ENCODE data around the gene ETFDH.
"Not testable (repeated sequence)": the region's sequence is repeated elsewhere in the genome, so short reads cannot be mapped to it uniquely, and the experiment has no call there.

The ETFDH gene

GRCh38 chr4:158724637-158725036 is 52.5 kb downstream of the ETFDH start:
- H3K27me3 ChIP-seq (ENCODE audit: control insufficient read depth in 1 of 2, insufficient read depth in 2 of 2, low read length in 2 of 2): no peaks in the 10 kb centered on the region
- peaks cover 5% of the 10 kb centered on the region for H3K36me3 ChIP-seq (ENCODE audit: insufficient read depth, low read length)
- no peaks in the 10 kb centered on the region for H3K9me3 ChIP-seq (ENCODE audit: low read length)
- H3K4me1 ChIP-seq (ENCODE audit: insufficient read depth, low read length): peaks cover 8% of the 10 kb centered on the region
- no peak overlapping the region for H3K9ac ChIP-seq (ENCODE audit: low read length)
- H3K4me3 ChIP-seq (ENCODE audit: low read depth in 1 of 2, low read length in 2 of 2): no peak overlapping the region
- no peak overlapping the region for H3K27ac ChIP-seq (ENCODE audit: low read depth, low read length)

GRCh38 chr4:158726633-158727032 is 54.5 kb downstream of the ETFDH start:
- no peaks in the 10 kb centered on the region for H3K36me3 ChIP-seq (ENCODE audit: insufficient read depth, low read length)
- no peak overlapping the region for H3K4me3 ChIP-seq (ENCODE audit: low read depth in 1 of 2, low read length in 2 of 2)
- no peaks in the 10 kb centered on the region for H3K9me3 ChIP-seq (ENCODE audit: low read length)
- H3K27ac ChIP-seq (ENCODE audit: low read depth, low read length): no peak overlapping the region
- peaks cover 8% of the 10 kb centered on the region for H3K4me1 ChIP-seq (ENCODE audit: insufficient read depth, low read length)
- no peak overlapping the region for H3K9ac ChIP-seq (ENCODE audit: low read length)
- no peaks in the 10 kb centered on the region for H3K27me3 ChIP-seq (ENCODE audit: control insufficient read depth in 1 of 2, insufficient read depth in 2 of 2, low read length in 2 of 2)

DNA sequence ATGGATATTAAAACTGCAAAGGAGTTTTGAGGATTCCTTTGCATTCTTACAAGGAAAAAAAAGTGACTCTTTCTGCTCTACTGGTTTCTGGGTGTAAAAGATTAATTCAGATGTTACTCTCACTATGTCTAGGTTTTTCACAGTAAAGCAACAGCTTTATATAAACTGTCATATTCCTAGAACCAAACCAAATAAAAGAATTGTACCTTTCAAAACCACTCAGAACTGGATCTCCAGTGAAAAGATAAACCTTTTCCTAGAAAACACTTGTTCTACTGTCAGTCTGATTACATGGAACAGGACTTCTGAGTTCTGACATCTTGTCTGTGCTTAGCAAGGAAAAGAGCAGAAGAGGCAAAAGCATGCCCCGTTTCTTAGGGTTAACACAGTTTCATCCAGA is 56.1 kb downstream of the ETFDH start:
- no peaks in the 10 kb centered on the region for H3K36me3 ChIP-seq (ENCODE audit: insufficient read depth, low read length)

DNA sequence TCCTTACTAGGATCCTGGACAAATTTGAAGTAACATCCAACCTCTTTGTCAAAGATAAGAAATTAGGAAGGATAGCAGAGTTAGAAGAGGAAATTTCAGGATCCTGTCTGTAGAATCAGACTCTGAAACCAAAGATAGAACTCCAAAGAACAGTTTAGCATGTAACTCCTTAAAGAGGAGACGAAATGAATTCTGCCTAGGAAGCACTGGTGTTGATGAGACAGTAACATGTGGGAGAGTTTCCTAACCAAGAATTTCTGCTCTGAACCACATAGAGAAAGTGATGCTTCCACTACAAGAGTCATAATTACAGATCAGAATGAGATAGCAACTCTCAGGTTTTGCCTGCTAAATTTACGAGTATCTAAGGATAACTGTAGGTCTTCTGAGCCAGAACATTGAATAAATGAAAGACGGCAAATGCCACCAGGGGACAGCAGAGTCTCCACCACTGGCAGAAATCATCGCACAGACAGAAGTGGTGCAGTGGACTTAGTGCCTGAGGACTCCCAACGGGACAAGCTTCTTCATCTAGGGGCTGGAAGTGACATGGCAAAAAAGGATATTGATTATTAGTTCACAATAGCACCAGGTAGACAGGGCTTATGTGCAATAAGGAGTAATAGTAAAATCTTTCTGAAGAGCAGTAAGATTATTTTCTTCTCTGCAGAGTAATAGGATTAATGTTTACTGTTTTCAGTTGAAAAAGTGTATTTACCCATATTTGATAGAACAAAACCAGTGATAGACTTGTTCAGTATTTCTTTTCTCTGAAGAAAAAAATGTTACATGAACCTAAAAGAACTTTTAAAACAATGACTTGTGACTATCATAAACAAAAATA is 57.8 kb downstream of the ETFDH start:
- no peaks in the 10 kb centered on the region for H3K27me3 ChIP-seq (ENCODE audit: control insufficient read depth in 1 of 2, insufficient read depth in 2 of 2, low read length in 2 of 2)
- H3K9ac ChIP-seq (ENCODE audit: low read length): no peak overlapping the region
- H3K27ac ChIP-seq (ENCODE audit: low read depth, low read length): no peak overlapping the region
- no peak overlapping the region for H3K4me3 ChIP-seq (ENCODE audit: low read depth in 1 of 2, low read length in 2 of 2)
- H3K9me3 ChIP-seq (ENCODE audit: low read length): no peaks in the 10 kb centered on the region
- H3K36me3 ChIP-seq (ENCODE audit: insufficient read depth, low read length): no peaks in the 10 kb centered on the region
- no peaks in the 10 kb centered on the region for H3K4me1 ChIP-seq (ENCODE audit: insufficient read depth, low read length)

More for the DNA sequence above, 56.1 kb downstream of the ETFDH start:
- Histone ChIP-seq H3K4me1 (ENCODE audit: insufficient read depth, low read length) (no peaks in the 10 kb centered on the region), H3K4me3 (ENCODE audit: low read depth in 1 of 2, low read length in 2 of 2) (no peak overlapping the region), H3K27ac (ENCODE audit: low read depth, low read length) (no peak overlapping the region), H3K9me3 (ENCODE audit: low read length) (no peaks in the 10 kb centered on the region), H3K27me3 (ENCODE audit: control insufficient read depth in 1 of 2, insufficient read depth in 2 of 2, low read length in 2 of 2) (no peaks in the 10 kb centered on the region), H3K9ac (ENCODE audit: low read length) (no peak overlapping the region)

DNA sequence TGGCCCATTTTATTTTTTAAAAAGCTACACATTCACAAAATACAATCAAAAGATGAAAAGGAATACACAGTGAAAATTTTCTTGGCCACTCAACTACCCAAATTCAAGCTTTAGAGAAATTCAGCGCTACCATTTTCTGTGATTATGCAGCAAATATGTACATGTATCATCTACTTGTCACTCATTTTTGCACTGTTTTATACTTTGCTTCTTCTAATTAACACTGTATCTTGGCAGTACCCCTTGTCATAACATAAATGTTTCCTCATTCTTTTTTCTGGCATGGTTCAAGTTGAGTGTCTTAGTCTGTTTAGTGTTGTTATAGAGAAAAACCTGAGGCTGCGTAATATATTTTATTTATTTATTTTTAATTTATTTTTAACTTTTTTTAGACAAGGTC is 66.8 kb downstream of the ETFDH start:
- Histone ChIP-seq H3K9me3 (ENCODE audit: low read length) (no peaks in the 10 kb centered on the region), H3K9ac (ENCODE audit: low read length) (no peak overlapping the region), H3K27ac (ENCODE audit: low read depth, low read length) (no peak overlapping the region), H3K4me3 (ENCODE audit: low read depth in 1 of 2, low read length in 2 of 2) (no peak overlapping the region), H3K36me3 (ENCODE audit: insufficient read depth, low read length) (no peaks in the 10 kb centered on the region), H3K4me1 (ENCODE audit: insufficient read depth, low read length) (no peaks in the 10 kb centered on the region), H3K27me3 (ENCODE audit: control insufficient read depth in 1 of 2, insufficient read depth in 2 of 2, low read length in 2 of 2) (no peaks in the 10 kb centered on the region)

DNA sequence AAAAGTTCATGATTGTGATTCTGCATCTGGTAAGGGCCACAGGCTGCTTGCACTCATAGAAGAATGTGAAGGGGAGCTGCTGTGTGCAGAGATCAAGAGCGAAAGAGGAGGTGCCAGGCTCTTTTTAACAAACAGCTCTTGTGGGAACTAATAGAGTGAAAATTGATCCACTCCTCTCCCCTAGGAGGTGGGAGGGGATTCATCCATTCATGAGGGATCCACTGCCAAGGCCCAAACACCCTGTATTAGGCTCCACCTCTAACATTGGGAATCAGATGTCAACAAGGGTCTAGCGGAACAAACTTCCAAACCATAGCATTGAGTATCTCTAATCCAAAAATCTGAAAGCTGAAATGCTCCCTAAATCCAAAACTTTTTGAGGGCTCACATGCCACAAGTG is 67.5 kb downstream of the ETFDH start:
- Histone ChIP-seq H3K36me3 (ENCODE audit: insufficient read depth, low read length) (no peaks in the 10 kb centered on the region), H3K9me3 (ENCODE audit: low read length) (no peaks in the 10 kb centered on the region), H3K27me3 (ENCODE audit: control insufficient read depth in 1 of 2, insufficient read depth in 2 of 2, low read length in 2 of 2) (no peaks in the 10 kb centered on the region), H3K4me1 (ENCODE audit: insufficient read depth, low read length) (no peaks in the 10 kb centered on the region), H3K4me3 (ENCODE audit: low read depth in 1 of 2, low read length in 2 of 2) (no peak overlapping the region), H3K9ac (ENCODE audit: low read length) (no peak overlapping the region), H3K27ac (ENCODE audit: low read depth, low read length) (no peak overlapping the region)

GRCh38 chr4:158741326-158742021 is 69.4 kb downstream of the ETFDH start:
- H3K27me3 ChIP-seq (ENCODE audit: control insufficient read depth in 1 of 2, insufficient read depth in 2 of 2, low read length in 2 of 2): no peaks in the 10 kb centered on the region
- no peak overlapping the region for H3K9ac ChIP-seq (ENCODE audit: low read length)
- no peak overlapping the region for H3K4me3 ChIP-seq (ENCODE audit: low read depth in 1 of 2, low read length in 2 of 2)
- H3K4me1 ChIP-seq (ENCODE audit: insufficient read depth, low read length): no peaks in the 10 kb centered on the region
- no peaks in the 10 kb centered on the region for H3K9me3 ChIP-seq (ENCODE audit: low read length)
- no peaks in the 10 kb centered on the region for H3K36me3 ChIP-seq (ENCODE audit: insufficient read depth, low read length)
- no peak overlapping the region for H3K27ac ChIP-seq (ENCODE audit: low read depth, low read length)

DNA sequence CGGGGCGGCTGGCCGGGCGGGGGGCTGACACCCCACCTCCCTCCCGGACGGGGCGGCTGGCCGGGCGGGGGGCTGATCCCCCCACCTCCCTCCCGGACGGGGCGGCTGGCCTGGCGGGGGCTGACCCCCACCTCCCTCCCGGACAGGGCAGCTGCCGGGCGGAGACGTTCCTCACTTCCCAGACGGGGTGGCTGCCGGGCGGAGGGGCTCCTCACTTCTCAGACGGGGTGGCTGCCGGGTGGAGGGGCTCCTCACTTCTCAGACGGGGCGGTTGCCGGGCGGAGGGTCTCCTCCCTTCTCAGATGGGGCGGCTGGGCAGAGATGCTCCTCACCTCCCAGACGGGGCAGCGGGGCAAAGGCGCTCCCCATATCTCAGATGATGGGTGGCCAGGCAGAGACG is 74.4 kb downstream of the ETFDH start:
- H3K9ac ChIP-seq (ENCODE audit: low read length); H3K4me3 ChIP-seq (ENCODE audit: low read depth in 1 of 2, low read length in 2 of 2); H3K27ac ChIP-seq (ENCODE audit: low read depth, low read length); H3K4me1 ChIP-seq (ENCODE audit: insufficient read depth, low read length); H3K9me3 ChIP-seq (ENCODE audit: low read length); H3K36me3 ChIP-seq (ENCODE audit: insufficient read depth, low read length); H3K27me3 ChIP-seq (ENCODE audit: control insufficient read depth in 1 of 2, insufficient read depth in 2 of 2, low read length in 2 of 2): not testable (repeated sequence)

DNA sequence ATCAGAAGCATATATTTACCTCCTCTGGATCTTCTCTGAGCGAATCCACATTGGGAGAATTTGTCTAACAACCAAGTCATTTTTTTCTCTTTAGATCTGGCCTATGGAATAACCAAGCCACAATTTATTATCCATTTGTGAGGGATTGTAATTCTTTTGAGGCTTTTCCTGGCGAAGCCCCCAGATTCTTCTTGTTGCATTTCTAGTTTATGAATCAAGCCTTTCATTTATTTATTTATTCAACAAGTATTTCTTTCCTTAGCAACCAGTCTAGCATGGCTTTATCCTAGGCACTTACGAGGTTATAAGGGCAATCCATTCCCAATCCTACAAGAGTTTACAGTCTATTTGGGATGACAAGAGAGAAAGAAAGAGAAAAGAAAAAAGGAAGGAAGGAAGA is 78.3 kb downstream of the ETFDH start:
- Histone ChIP-seq H3K4me1 (ENCODE audit: insufficient read depth, low read length) (no peaks in the 10 kb centered on the region), H3K4me3 (ENCODE audit: low read depth in 1 of 2, low read length in 2 of 2) (no peak overlapping the region), H3K27me3 (ENCODE audit: control insufficient read depth in 1 of 2, insufficient read depth in 2 of 2, low read length in 2 of 2) (no peaks in the 10 kb centered on the region), H3K9ac (ENCODE audit: low read length) (no peak overlapping the region), H3K9me3 (ENCODE audit: low read length) (no peaks in the 10 kb centered on the region), H3K36me3 (ENCODE audit: insufficient read depth, low read length) (no peaks in the 10 kb centered on the region), H3K27ac (ENCODE audit: low read depth, low read length) (no peak overlapping the region)

- no peak overlapping the region for H3K4me3 ChIP-seq (ENCODE audit: low read depth in 1 of 2, low read length in 2 of 2)
- H3K36me3 ChIP-seq (ENCODE audit: insufficient read depth, low read length): no peaks in the 10 kb centered on the region
- no peak overlapping the region for H3K27ac ChIP-seq (ENCODE audit: low read depth, low read length)
- no peaks in the 10 kb centered on the region for H3K27me3 ChIP-seq (ENCODE audit: control insufficient read depth in 1 of 2, insufficient read depth in 2 of 2, low read length in 2 of 2)
- no peaks in the 10 kb centered on the region for H3K4me1 ChIP-seq (ENCODE audit: insufficient read depth, low read length)
- H3K9me3 ChIP-seq (ENCODE audit: low read length): no peaks in the 10 kb centered on the region
- no peak overlapping the region for H3K9ac ChIP-seq (ENCODE audit: low read length)
These were observed 82.5 kb downstream of the ETFDH start for GRCh38 chr4:158754385-158755180.

- not testable (repeated sequence) for H3K27me3 ChIP-seq (ENCODE audit: control insufficient read depth in 1 of 2, insufficient read depth in 2 of 2, low read length in 2 of 2); H3K36me3 ChIP-seq (ENCODE audit: insufficient read depth, low read length); H3K4me1 ChIP-seq (ENCODE audit: insufficient read depth, low read length); H3K4me3 ChIP-seq (ENCODE audit: low read depth in 1 of 2, low read length in 2 of 2); H3K27ac ChIP-seq (ENCODE audit: low read depth, low read length); H3K9me3 ChIP-seq (ENCODE audit: low read length); H3K9ac ChIP-seq (ENCODE audit: low read length)
These were observed 83.7 kb downstream of the ETFDH start for GRCh38 chr4:158755819-158756218.
